T-cell (primary cell): ENCODE results near the gene ZNF799. TPM values are rescaled to one million over a fixed set of nuclear protein-coding genes. Genes with fewer than 3 reads are reported as not detected.
A peak's percentile ranks its signal among the peaks of the same experiment; 100 is the strongest.
"Not testable (repeated sequence)": the region's sequence is repeated elsewhere in the genome, so short reads cannot be mapped to it uniquely, and the experiment has no call there.

Experiments used
- ATAC-seq, 4 experiments: fragments of 200-7000 bp in 3 of 4; fragments of 150-1000 bp in 1 of 4; cut with Tn5 transposase; replicated peaks in 1 of 4; 1 replicate in 3 of 4; 2 replicates in 1 of 4; pipeline ENCODE4 v1.10.0; 2021; ENCODE audit warnings: moderate library complexity in 3 of 4, mild to moderate bottlenecking in 2 of 4, moderate number of reproducible peaks in 1 of 4
- CTCF ChIA-PET, 2 donors: fragments of 300-600 bp; sonication (Branson Sonifier 250); formaldehyde crosslinking; loops; one replicate each; lab custom pipeline; 2022; ENCODE audit warnings: antibody characterized with exemption in 2 of 2; lab: Charles Lee
- POLR2A ChIA-PET, 2 donors: fragments of 300-600 bp; sonication (Branson Sonifier 250); formaldehyde crosslinking; loops; one replicate each; lab custom pipeline; 2022; ENCODE audit warnings: antibody characterized with exemption in 2 of 2; lab: Charles Lee
- DNase-seq, 35 experiments: peaks; one replicate each; pipeline versions ENCODE4 v3.0.0 to v3.0.0-alpha.2; 2013 to 2023
- H3K27ac ChIP-seq: one replicate; pipeline ENCODE4 v1.5.1; 2013; ENCODE audit warnings: low read length
- H3K27me3 ChIP-seq, 2 experiments: replicated peaks in 1 of 2; 1 replicate in 1 of 2; 2 replicates in 1 of 2; pipeline versions ENCODE4 v1.6.1 to v1.7.0; 2013; ENCODE audit warnings: low read length in 1 of 2, mixed read lengths in 1 of 2; ENCODE audit not compliant: control insufficient read depth in 2 of 2, insufficient read depth in 2 of 2; ENCODE audit errors: extremely low read depth in 1 of 2
- H3K36me3 ChIP-seq, 2 donors: 1 replicate in 1 of 2; 2 replicates in 1 of 2; pipeline versions ENCODE4 v1.6.1 to v1.7.0; 2013; ENCODE audit warnings: low read length in 1 of 2; ENCODE audit not compliant: control insufficient read depth in 2 of 2, insufficient read depth in 1 of 2; ENCODE audit errors: extremely low read depth in 1 of 2
- H3K4me1 ChIP-seq, 2 experiments: 1 replicate in 1 of 2; 2 replicates in 1 of 2; pipeline versions ENCODE4 v1.6.1 to v1.7.0; 2013; ENCODE audit warnings: low read length in 2 of 2, mixed read lengths in 1 of 2; ENCODE audit not compliant: insufficient read depth in 2 of 2, control insufficient read depth in 1 of 2; ENCODE audit errors: extremely low read depth in 1 of 2
- H3K4me3 ChIP-seq, 2 donors: 1 replicate in 1 of 2; 2 replicates in 1 of 2; pipeline versions ENCODE4 v1.5.1 to v1.7.0; 2013; ENCODE audit warnings: mild to moderate bottlenecking in 2 of 2, low read length in 1 of 2, moderate library complexity in 1 of 2; ENCODE audit not compliant: control insufficient read depth in 1 of 2; ENCODE audit errors: extremely low read depth in 1 of 2
- H3K9me3 ChIP-seq: 2 replicates; pipeline ENCODE4 v1.7.0; 2013
- H3K27ac Mint-ChIP-seq, 2 donors: one replicate each; pipeline ENCODE4 v1.8.0; 2020 to 2021; ENCODE audit warnings: mild to moderate bottlenecking in 2 of 2, mixed read lengths in 2 of 2
- H3K27me3 Mint-ChIP-seq, 2 donors: one replicate each; pipeline ENCODE4 v1.8.0; 2021 to 2022; ENCODE audit warnings: mixed read lengths in 2 of 2
- H3K36me3 Mint-ChIP-seq: one replicate; pipeline ENCODE4 v1.8.0; 2021; ENCODE audit warnings: mixed read lengths
- H3K4me1 Mint-ChIP-seq, 3 donors: one replicate each; pipeline ENCODE4 v1.8.0; 2020 to 2022; ENCODE audit warnings: mixed read lengths in 3 of 3, mild to moderate bottlenecking in 1 of 3
- H3K4me3 Mint-ChIP-seq, 3 donors: one replicate each; pipeline ENCODE4 v1.8.0; 2020 to 2022; ENCODE audit warnings: mild to moderate bottlenecking in 3 of 3, mixed read lengths in 3 of 3, moderate library complexity in 3 of 3
- H3K9me3 Mint-ChIP-seq, 3 donors: one replicate each; pipeline ENCODE4 v1.8.0; 2020 to 2022; ENCODE audit warnings: mixed read lengths in 3 of 3
- WGBS: methylation state at CpG from one replicate; pipeline ENCODE4 v1.1.5; 2013; ENCODE audit warnings: missing lambda C conversion rate; ENCODE audit not compliant: insufficient coverage; 5-methylcytosine and 5-hydroxymethylcytosine counted together
- total RNA-seq, 35 experiments: library from RNA in 6 of 35; stranded (reverse) in 6 of 35; fragments of 120-200 nt in 1 of 35; gene quantifications; one replicate each; pipeline versions ENCODE4 v1.2.1 to v1.2.4 and lab custom pipeline; 2013 to 2026

ZNF799 gene
- total RNA-seq, 5 donors from 2014 or later (not counting 1 experiment from before 2014, with no cell fraction given) = 2.2 to 9.8 (median 8.1) TPM

GRCh38 chr19:12364391-12365235 lies 36.5 kb downstream of the ZNF799 start:
- Mint-ChIP-seq H3K27ac (peak overlapping the region; percentile 59 to 71), H3K27me3 (peaks cover 0 to 6% of the 10 kb centered on the region in 2 donors), H3K36me3 (peaks cover 4% of the 10 kb centered on the region), H3K4me3 (peak overlapping the region; percentile 94 to 95 (median 95)), H3K9me3 (no peaks in the 10 kb centered on the region), H3K4me1 (peaks cover 23 to 27% (median 24%) of the 10 kb centered on the region in 3 donors)
- H3K36me3 ChIP-seq = no peaks in the 10 kb centered on the region
- H3K9me3 ChIP-seq = no peaks in the 10 kb centered on the region
- H3K27ac ChIP-seq = no peak overlapping the region
- POLR2A ChIA-PET = interaction anchor here (0.6 to 0.7 kb wide), 2 partner anchors 260 to 400 kb away, joined by 3 to 4 read pairs; no protein-coding TSS in a partner anchor
- H3K27me3 ChIP-seq = peaks cover 0 to 14% of the 10 kb centered on the region in 2 experiments
- H3K4me1 ChIP-seq = peaks cover 6 to 13% of the 10 kb centered on the region in 2 experiments
- DNase-seq (peak in 10 of 35 experiments; percentile 0 to 13 (median 3)), ATAC-seq (peak in 1 of 4 experiments; percentile 5)
- CTCF ChIA-PET = interaction anchor here in 1 of 2 donors (1.1 kb wide), 1 partner anchor 31 kb away, joined by 5 read pairs; the partner anchor contains the start of gene ZNF563
- peak overlapping the region; percentile 67 to 70 for H3K4me3 ChIP-seq
- 7% methylated on average over 23 of the region's 28 CpGs for WGBS

- H3K4me3 ChIP-seq, H3K9me3 Mint-ChIP-seq, H3K36me3 ChIP-seq, H3K27me3 Mint-ChIP-seq, H3K36me3 Mint-ChIP-seq, POLR2A ChIA-PET, ATAC-seq, CTCF ChIA-PET, H3K27ac ChIP-seq, DNase-seq, H3K4me3 Mint-ChIP-seq, H3K27ac Mint-ChIP-seq, H3K9me3 ChIP-seq: not testable (repeated sequence)
- Histone ChIP-seq H3K27me3 (peaks cover 0 to 14% of the 10 kb centered on the region in 2 experiments), H3K4me1 (peaks cover 6 to 13% of the 10 kb centered on the region in 2 experiments)
- WGBS = 97% methylated on average over 18 of the region's 30 CpGs
- H3K4me1 Mint-ChIP-seq = peaks cover 23 to 27% (median 24%) of the 10 kb centered on the region in 3 donors
Observed at GRCh38 chr19:12362236-12362635, 38.8 kb downstream of the ZNF799 start.

GRCh38 chr19:12353375-12353774 lies 47.7 kb downstream of the ZNF799 start:
- H3K9me3 Mint-ChIP-seq = peaks cover 21 to 49% (median 42%) of the 10 kb centered on the region in 3 donors
- WGBS = no CpG with 5 or more reads among the region's 4 CpGs
- Histone ChIP-seq H3K4me1 (no peaks in the 10 kb centered on the region), H3K9me3 (peaks cover 18% of the 10 kb centered on the region), H3K27ac (no peak overlapping the region), H3K27me3 (no peaks in the 10 kb centered on the region), H3K36me3 (no peaks in the 10 kb centered on the region), H3K4me3 (no peak overlapping the region)
- CTCF ChIA-PET = no interaction called here
- POLR2A ChIA-PET = no interaction called here
- DNase-seq (no peak), ATAC-seq (no peak)
- H3K36me3 Mint-ChIP-seq = peaks cover 48% of the 10 kb centered on the region
- no peak overlapping the region for H3K27ac Mint-ChIP-seq
- H3K4me3 Mint-ChIP-seq = no peak overlapping the region
- H3K4me1 Mint-ChIP-seq = no peaks in the 10 kb centered on the region
- H3K27me3 Mint-ChIP-seq = no peaks in the 10 kb centered on the region

DNA sequence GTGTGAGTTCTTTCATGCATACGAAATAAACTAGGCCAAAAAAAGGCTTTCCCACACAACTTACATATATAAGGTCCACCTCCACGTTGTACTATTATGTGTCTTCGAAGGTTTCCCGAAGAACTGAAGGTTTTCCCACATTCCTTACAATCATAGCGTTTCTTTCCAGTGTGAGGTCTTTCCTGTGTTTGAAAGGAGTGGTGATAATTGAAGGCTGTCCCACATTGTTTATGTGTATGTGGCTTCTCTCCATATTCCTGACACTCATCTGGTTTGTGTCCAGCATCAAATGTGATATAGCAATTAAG lies 50.2 kb downstream of the ZNF799 start:
- ChIA-PET CTCF (no interaction called here), POLR2A (no interaction called here)
- no peaks in the 10 kb centered on the region for H3K4me1 Mint-ChIP-seq
- H3K9me3 ChIP-seq = peaks cover 21% of the 10 kb centered on the region
- no peaks in the 10 kb centered on the region for H3K27me3 Mint-ChIP-seq
- peaks cover 46% of the 10 kb centered on the region for H3K36me3 Mint-ChIP-seq
- H3K4me1 ChIP-seq = no peaks in the 10 kb centered on the region
- H3K4me3 Mint-ChIP-seq = no peak overlapping the region
- no peak overlapping the region for H3K27ac ChIP-seq
- ATAC-seq = no peak
- H3K9me3 Mint-ChIP-seq = peaks cover 18 to 48% (median 42%) of the 10 kb centered on the region in 3 donors
- no peaks in the 10 kb centered on the region for H3K36me3 ChIP-seq
- no peaks in the 10 kb centered on the region for H3K27me3 ChIP-seq
- 100% methylated on average over 1 of the region's 5 CpGs for WGBS
- no peak for DNase-seq
- H3K4me3 ChIP-seq = no peak overlapping the region
- H3K27ac Mint-ChIP-seq = no peak overlapping the region

GRCh38 chr19:12350185-12350889 lies 50.7 kb downstream of the ZNF799 start:
- Histone ChIP-seq H3K36me3 (no peaks in the 10 kb centered on the region), H3K4me1 (no peaks in the 10 kb centered on the region), H3K27me3 (no peaks in the 10 kb centered on the region), H3K27ac (no peak overlapping the region), H3K9me3 (peaks cover 21% of the 10 kb centered on the region), H3K4me3 (no peak overlapping the region)
- ATAC-seq (no peak), DNase-seq (no peak)
- peaks cover 18 to 46% (median 42%) of the 10 kb centered on the region in 3 donors for H3K9me3 Mint-ChIP-seq
- peaks cover 46% of the 10 kb centered on the region for H3K36me3 Mint-ChIP-seq
- H3K27me3 Mint-ChIP-seq = no peaks in the 10 kb centered on the region
- no peak overlapping the region for H3K27ac Mint-ChIP-seq
- no peaks in the 10 kb centered on the region for H3K4me1 Mint-ChIP-seq
- ChIA-PET CTCF (no interaction called here), POLR2A (no interaction called here)
- WGBS = 95% methylated on average over 3 of the region's 8 CpGs
- no peak overlapping the region for H3K4me3 Mint-ChIP-seq

GRCh38 chr19:12346896-12347295 lies 54.2 kb downstream of the ZNF799 start:
- H3K4me3 Mint-ChIP-seq = no peak overlapping the region
- no peak overlapping the region for H3K27ac Mint-ChIP-seq
- H3K4me1 Mint-ChIP-seq = no peaks in the 10 kb centered on the region
- H3K27me3 ChIP-seq = no peaks in the 10 kb centered on the region
- H3K27ac ChIP-seq = no peak overlapping the region
- no peaks in the 10 kb centered on the region for H3K4me1 ChIP-seq
- H3K9me3 ChIP-seq = peaks cover 16% of the 10 kb centered on the region
- no peaks in the 10 kb centered on the region for H3K36me3 ChIP-seq
- DNase-seq (peak in 6 of 35 experiments; percentile 11 to 66 (median 18)), ATAC-seq (peak; percentile 60 to 82 (median 75))
- peaks cover 28% of the 10 kb centered on the region for H3K36me3 Mint-ChIP-seq
- H3K9me3 Mint-ChIP-seq = peaks cover 8 to 28% (median 25%) of the 10 kb centered on the region in 3 donors
- no peaks in the 10 kb centered on the region for H3K27me3 Mint-ChIP-seq
- ChIA-PET CTCF (interaction anchor here in 1 of 2 donors (0.7 kb wide), 1 partner anchor 256 kb away, joined by 4 read pairs; no protein-coding TSS in a partner anchor), POLR2A (no interaction called here)
- H3K4me3 ChIP-seq = no peak overlapping the region
- 40% methylated on average over 1 of the region's 2 CpGs for WGBS
